H1 (cell line): ENCODE measurements around the gene PNCK. TPM values are rescaled to one million over a fixed set of nuclear protein-coding genes. Genes with fewer than 3 reads are reported as not detected.
"Not testable (repeated sequence)": the region's sequence is repeated elsewhere in the genome, so short reads cannot be mapped to it uniquely, and the experiment has no call there.

Experiments used
- CTCF ChIA-PET: fragments of 300-600 bp; sonication (Branson Sonifier 250); formaldehyde crosslinking; loops from one replicate; lab custom pipeline; 2021; ENCODE audit not compliant: partially characterized antibody; lab: Charles Lee
- POLR2A ChIA-PET: fragments of 300-600 bp; sonication (Branson Sonifier 250); formaldehyde crosslinking; loops from one replicate; lab custom pipeline; 2021; ENCODE audit warnings: inconsistent platforms; ENCODE audit not compliant: partially characterized antibody; lab: Charles Lee
- DNase-seq, 2 experiments: peaks; one replicate each; pipeline versions ENCODE4 v3.0.0 to v3.0.0-alpha.2; 2010 to 2022; ENCODE audit warnings: low spot score in 2 of 2, low read depth in 1 of 2, mixed read lengths in 1 of 2
- FAIRE-seq: peaks from 2 replicates; lab custom pipeline; 2011; peaks lifted over from hg19 to GRCh38; lab: Jason Lieb, UNC
- H2AFZ ChIP-seq: 2 replicates; pipeline ENCODE4 v1.8.1; 2012; ENCODE audit warnings: low read length, inconsistent platforms
- H2AK5ac ChIP-seq: 2 replicates; pipeline ENCODE4 v1.6.1; 2013; ENCODE audit warnings: low read depth, low read length
- H2BK120ac ChIP-seq: replicated peaks from 2 replicates; pipeline ENCODE3; 2013; ENCODE audit warnings: low read depth, low read length, inconsistent platforms
- H2BK12ac ChIP-seq: 2 replicates; pipeline ENCODE4 v1.6.1; 2013; ENCODE audit warnings: low read depth, low read length
- H2BK15ac ChIP-seq: 2 replicates; pipeline ENCODE4 v1.6.1; 2013; ENCODE audit warnings: low read length
- H2BK20ac ChIP-seq: 2 replicates; pipeline ENCODE4 v1.6.1; 2013; ENCODE audit warnings: low read length
- H2BK5ac ChIP-seq: 2 replicates; pipeline ENCODE4 v1.6.1; 2013; ENCODE audit warnings: low read depth, low read length
- H3K14ac ChIP-seq: 2 replicates; pipeline ENCODE4 v1.6.1; 2013; ENCODE audit warnings: inconsistent platforms; ENCODE audit not compliant: insufficient read length
- H3K18ac ChIP-seq: 2 replicates; pipeline ENCODE4 v1.6.1; 2013; ENCODE audit warnings: low read length; ENCODE audit errors: extremely low read depth
- H3K23ac ChIP-seq: 2 replicates; pipeline ENCODE4 v1.6.1; 2013; ENCODE audit warnings: inconsistent platforms; ENCODE audit not compliant: insufficient read length
- H3K23me2 ChIP-seq: 2 replicates; pipeline ENCODE4 v1.6.1; 2013; ENCODE audit warnings: low read depth, low read length
- H3K27ac ChIP-seq: 2 replicates; pipeline ENCODE4 v1.6.1; 2011; ENCODE audit warnings: low read depth, low read length, inconsistent platforms
- H3K27me3 ChIP-seq, 4 experiments: replicated peaks in 1 of 4; 1 replicate in 1 of 4; 2 replicates in 3 of 4; pipeline versions ENCODE4 v1.6.1 to v1.8.1; 2011 to 2013; ENCODE audit warnings: low read length in 3 of 4, mild to moderate bottlenecking in 3 of 4, inconsistent platforms in 2 of 4, mixed read lengths in 2 of 4, moderate library complexity in 1 of 4; ENCODE audit not compliant: control insufficient read depth in 3 of 4, insufficient read depth in 3 of 4; ENCODE audit errors: extremely low read depth in 1 of 4
- H3K36me3 ChIP-seq, 4 experiments: 2 replicates each; pipeline versions ENCODE4 v1.6.1 to v1.8.1; 2011 to 2013; ENCODE audit warnings: mild to moderate bottlenecking in 4 of 4, low read length in 3 of 4, moderate library complexity in 2 of 4, control low read depth in 1 of 4, inconsistent platforms in 1 of 4; ENCODE audit not compliant: insufficient read depth in 4 of 4, control insufficient read depth in 2 of 4
- H3K4ac ChIP-seq: replicated peaks from 2 replicates; pipeline ENCODE3; 2013; ENCODE audit warnings: low read length, low read depth, mixed read lengths, inconsistent platforms; ENCODE audit not compliant: insufficient read length
- H3K4me1 ChIP-seq, 4 experiments: replicated peaks in 1 of 4; 1 replicate in 1 of 4; 2 replicates in 3 of 4; pipeline versions ENCODE4 v1.6.1 to v1.8.1; 2011 to 2013; ENCODE audit warnings: low read length in 3 of 4, inconsistent platforms in 2 of 4, mixed read lengths in 1 of 4; ENCODE audit not compliant: insufficient read depth in 4 of 4, control insufficient read depth in 3 of 4
- H3K4me2 ChIP-seq, 2 experiments: 2 replicates each; pipeline versions ENCODE4 v1.6.1 to v1.8.1; 2011 to 2013; ENCODE audit warnings: low read depth in 2 of 2, low read length in 2 of 2, control low read depth in 1 of 2, inconsistent platforms in 1 of 2, mild to moderate bottlenecking in 1 of 2; ENCODE audit not compliant: insufficient read depth in 1 of 2
- H3K4me3 ChIP-seq, 4 experiments: fragments of 200-600, 300-600 bp in 1 of 4; sonication (generic), shearing (Covaris generic), sonication (Bioruptor Twin) in 1 of 4; 2 replicates each; pipeline versions ENCODE4 v1.5.1 to v1.8.1; 2011 to 2016; ENCODE audit warnings: low read length in 4 of 4, low read depth in 3 of 4, control low read depth in 2 of 4, inconsistent platforms in 2 of 4, mild to moderate bottlenecking in 2 of 4, mixed read lengths in 1 of 4, moderate library complexity in 1 of 4; ENCODE audit not compliant: insufficient read depth in 2 of 4; ENCODE audit errors: extremely low read depth in 1 of 4
- H3K56ac ChIP-seq: replicated peaks from 2 replicates; pipeline ENCODE3; 2013; ENCODE audit warnings: low read depth, mild to moderate bottlenecking, mixed read lengths, low read length, inconsistent platforms; ENCODE audit not compliant: insufficient read length
- H3K79me1 ChIP-seq: 2 replicates; pipeline ENCODE4 v1.6.1; 2013; ENCODE audit warnings: low read depth, low read length, control low read depth
- H3K79me2 ChIP-seq, 2 experiments: 2 replicates each; pipeline versions ENCODE4 v1.6.1 to v1.8.1; 2012 to 2013; ENCODE audit warnings: low read length in 2 of 2, mild to moderate bottlenecking in 2 of 2, inconsistent platforms in 1 of 2; ENCODE audit not compliant: insufficient read depth in 2 of 2, control insufficient read depth in 1 of 2
- H3K9ac ChIP-seq, 4 experiments: replicated peaks in 1 of 4; 1 replicate in 1 of 4; 2 replicates in 3 of 4; pipeline versions ENCODE4 v1.6.1 to v1.8.1; 2011 to 2013; ENCODE audit warnings: low read depth in 3 of 4, low read length in 3 of 4, control low read depth in 2 of 4, mild to moderate bottlenecking in 2 of 4, moderate library complexity in 2 of 4, inconsistent platforms in 1 of 4; ENCODE audit errors: extremely low read depth in 1 of 4
- H3K9me3 ChIP-seq, 2 experiments: 2 replicates each; pipeline versions ENCODE4 v1.6.1 to v1.8.1; 2012 to 2013; ENCODE audit warnings: mild to moderate bottlenecking in 2 of 2, moderate library complexity in 2 of 2, control low read depth in 1 of 2, inconsistent platforms in 1 of 2, low read depth in 1 of 2, low read length in 1 of 2, mixed read lengths in 1 of 2; ENCODE audit not compliant: insufficient read depth in 2 of 2
- H4K20me1 ChIP-seq, 2 experiments: replicated peaks in 1 of 2; 2 replicates each; pipeline versions ENCODE3 to v1.8.1; 2011 to 2013; ENCODE audit warnings: inconsistent platforms in 2 of 2, low read length in 2 of 2, mild to moderate bottlenecking in 1 of 2; ENCODE audit not compliant: insufficient read depth in 2 of 2, control insufficient read depth in 1 of 2
- H4K5ac ChIP-seq: 2 replicates; pipeline ENCODE4 v1.6.1; 2013; ENCODE audit warnings: low read length, low read depth, mixed read lengths, inconsistent platforms; ENCODE audit not compliant: insufficient read length
- H4K8ac ChIP-seq: 2 replicates; pipeline ENCODE4 v1.8.0; 2013; ENCODE audit warnings: mild to moderate bottlenecking, moderate library complexity, low read length, inconsistent platforms; ENCODE audit not compliant: insufficient read depth; ENCODE audit errors: extremely low read depth
- H4K91ac ChIP-seq: replicated peaks from 2 replicates; pipeline ENCODE3; 2013; ENCODE audit warnings: low read length, mixed read lengths, inconsistent platforms; ENCODE audit not compliant: insufficient read length
- WGBS, 2 experiments: shearing (Covaris generic) in 1 of 2; methylation state at CpG; one replicate each; pipeline versions ENCODE4 v1.1.6 to v1.1.7; 2013 to 2015; ENCODE audit warnings: low lambda C conversion rate in 2 of 2, mixed read lengths in 2 of 2, inconsistent platforms in 1 of 2, low coverage in 1 of 2, missing lambda C conversion rate in 1 of 2; ENCODE audit not compliant: insufficient replicate concordance in 2 of 2, insufficient coverage in 1 of 2, insufficient read length in 1 of 2; ENCODE audit errors: extremely low coverage in 1 of 2, missing lambda C conversion rate in 1 of 2; 5-methylcytosine and 5-hydroxymethylcytosine counted together
- polyA plus RNA-seq, 7 experiments: library from polyadenylated mRNA; depleted of rRNA in 3 of 7; stranded (reverse) in 5 of 7; unstranded in 2 of 7; fragments of >200 nt in 5 of 7; fragments of 200-250 nt in 2 of 7; gene quantifications; 1 replicate in 5 of 7; 2 replicates in 1 of 7; 4 replicates in 1 of 7; pipeline versions ENCODE4 v1.2.1 to v1.2.3, GENCODE V29; 2011 to 2013; ENCODE audit warnings: missing spikeins in 2 of 7, mixed read lengths in 2 of 7
- total RNA-seq: library from RNA; stranded (reverse); fragmentation: NEBNext Ultra II Directional; extraction: Animal tissue kit (Norgen Biotek cat#: 25700); gene quantifications from 2 replicates; pipeline ENCODE4 v1.2.1, GENCODE V29; 2021

PNCK gene
- total and polyA plus RNA-seq, 2 of the 8 experiments (the other 6 are each of a cell fraction or from before 2014, with no cell fraction given): 6.2 to 6.3 TPM

GRCh38 chrX:153683486-153683885 is 9.9 kb upstream of the PNCK start:
- H4K5ac ChIP-seq, DNase-seq, H3K79me2 ChIP-seq, H3K56ac ChIP-seq, H3K23me2 ChIP-seq, H4K20me1 ChIP-seq, H3K4ac ChIP-seq, H2BK12ac ChIP-seq, FAIRE-seq, H3K9me3 ChIP-seq, H3K79me1 ChIP-seq, H2AFZ ChIP-seq, H3K18ac ChIP-seq, H3K27ac ChIP-seq, H3K36me3 ChIP-seq, H3K4me2 ChIP-seq, H3K9ac ChIP-seq, H3K14ac ChIP-seq, H2BK20ac ChIP-seq, H2AK5ac ChIP-seq, H4K91ac ChIP-seq, H3K23ac ChIP-seq, H3K4me3 ChIP-seq, H2BK15ac ChIP-seq, H3K27me3 ChIP-seq, H4K8ac ChIP-seq: not testable (repeated sequence)
- 0 out of 2 replicates have a peak overlapping the region, but pooled peaks have one; percentile 16 for H2BK5ac ChIP-seq
- peaks cover 0 to 19% (median 8%) of the 10 kb centered on the region in 4 experiments; a peak in 6 of 7 replicates for H3K4me1 ChIP-seq
- ChIA-PET CTCF (interaction anchor here (0.9 to 2.9 kb wide), 7 partner anchors 8 to 48 kb away, joined by 4 to 24 read pairs (median 7); partner anchors contain the start of gene PNCK), POLR2A (interaction anchor here (1.3 to 1.6 kb wide), 3 partner anchors 12 to 43 kb away, joined by 3 to 5 read pairs (median 3); partner anchors contain the start of gene DUSP9)
- 92% methylated on average over 5 of the region's 8 CpGs; no CpG with 5 or more reads in 1 of the 2 experiments for WGBS, 2 experiments
- peak overlapping the region; percentile 64 for H2BK120ac ChIP-seq
